K562 (cell line): ENCODE results near the gene NABP2. TPM values are rescaled to one million over a fixed set of nuclear protein-coding genes. Genes with fewer than 3 reads are reported as not detected.

Experiments used
- ARHGAP35 ChIP-seq: fragments of 450-650 bp; IDR thresholded peaks from 2 replicates; pipeline ENCODE4 v1.6.1; 2018; ENCODE audit not compliant: partially characterized antibody
- E2F6 ChIP-seq, 2 experiments: IDR thresholded peaks; 2 replicates each; pipeline ENCODE4 v1.6.1; 2011; ENCODE audit warnings: borderline replicate concordance in 1 of 2, control low read depth in 1 of 2, low read depth in 1 of 2, low read length in 1 of 2, mild to moderate bottlenecking in 1 of 2, mixed read lengths in 1 of 2, moderate library complexity in 1 of 2; ENCODE audit not compliant: insufficient read depth in 1 of 2, insufficient read length in 1 of 2, poor library complexity in 1 of 2, severe bottlenecking in 1 of 2; ENCODE audit errors: extremely low read depth in 1 of 2
- ELF1 ChIP-seq: fragments of 200-800 bp; sonication (Bioruptor generic); IDR thresholded peaks from 2 replicates; pipeline ENCODE4 v1.6.1; 2016; ENCODE audit warnings: missing genetic modification characterization, missing compliant biosample characterization
- HMGN3 ChIP-seq: IDR thresholded peaks from 2 replicates; pipeline ENCODE4 v1.6.1; 2011; ENCODE audit warnings: borderline replicate concordance, low read depth, mild to moderate bottlenecking, mixed read lengths, low read length; ENCODE audit not compliant: insufficient read length; ENCODE audit errors: extremely low read depth
- HNRNPLL ChIP-seq: fragments of 200-400 bp; formaldehyde crosslinking; IDR thresholded peaks from 2 replicates; pipeline ENCODE4 v1.6.1; 2017; ENCODE audit warnings: low read length, low read depth, mild to moderate bottlenecking; ENCODE audit not compliant: poor library complexity, severe bottlenecking
- LARP7 ChIP-seq: fragments of 450-650 bp; IDR thresholded peaks from 2 replicates; pipeline ENCODE4 v1.6.1; 2016
- NFATC3 ChIP-seq: fragments of 450-650 bp; IDR thresholded peaks from 2 replicates; pipeline ENCODE4 v1.6.1; 2017; ENCODE audit warnings: mild to moderate bottlenecking
- NFIC ChIP-seq: fragments of 450-650 bp; IDR thresholded peaks from 2 replicates; pipeline ENCODE4 v1.6.1; 2017; ENCODE audit warnings: mild to moderate bottlenecking, inconsistent platforms
- RBFOX2 ChIP-seq: fragments of 200-400 bp; formaldehyde crosslinking; IDR thresholded peaks from 2 replicates; pipeline ENCODE4 v1.6.1; 2017; ENCODE audit warnings: low read depth, mild to moderate bottlenecking, low read length, moderate library complexity
- REST ChIP-seq, 2 experiments: fragments of 450-650 bp; formaldehyde crosslinking in 1 of 2; IDR thresholded peaks; 2 replicates each; pipeline versions ENCODE4 v1.4.0 to v1.6.1; 2014 to 2020; ENCODE audit warnings: mild to moderate bottlenecking in 2 of 2, borderline replicate concordance in 1 of 2, low read depth in 1 of 2
- SMAD1 ChIP-seq: fragments of 150-350 bp; IDR thresholded peaks from 2 replicates; pipeline ENCODE4 v1.6.1; 2014; ENCODE audit warnings: low read length, low read depth; ENCODE audit not compliant: partially characterized antibody
- SMAD4 ChIP-seq: fragments of 250-450 bp; sonication (Bioruptor Pico); conservative IDR thresholded peaks from 2 replicates; pipeline ENCODE4 v1.8.0; 2021; ENCODE audit warnings: inconsistent platforms, mild to moderate bottlenecking, moderate library complexity
- TAF1 ChIP-seq: IDR thresholded peaks from 2 replicates; pipeline ENCODE4 v1.6.1; 2011; ENCODE audit warnings: mild to moderate bottlenecking, low read length, moderate library complexity; ENCODE audit not compliant: insufficient read depth, control insufficient read depth, severe bottlenecking; ENCODE audit errors: extremely low read depth
- TBL1XR1 ChIP-seq, 2 experiments: IDR thresholded peaks; 2 replicates each; pipeline ENCODE4 v1.6.1; 2012; ENCODE audit warnings: improper control_type of control experiment in 2 of 2, low read length in 2 of 2, mild to moderate bottlenecking in 1 of 2
- ZNF175 ChIP-seq: fragments of 200-800 bp; sonication (Bioruptor generic); IDR thresholded peaks from 2 replicates; pipeline ENCODE4 v1.6.1; 2016; ENCODE audit warnings: low read depth, mild to moderate bottlenecking, missing genetic modification characterization, missing compliant biosample characterization
- ZNF197 ChIP-seq: fragments of 200-800 bp; sonication (Bioruptor generic); IDR thresholded peaks from 2 replicates; pipeline ENCODE4 v1.6.1; 2016; ENCODE audit warnings: low read depth, missing genetic modification characterization, missing compliant biosample characterization
- ZNF507 ChIP-seq: conservative IDR thresholded peaks from 2 replicates; pipeline ENCODE4 v1.6.1; 2017; ENCODE audit warnings: missing genetic modification characterization, missing compliant biosample characterization
- ZNF830 ChIP-seq: fragments of 250-450 bp; sonication (Bioruptor Pico); IDR thresholded peaks from 2 replicates; pipeline ENCODE4 v1.5.0; 2021; ENCODE audit warnings: mild to moderate bottlenecking
- polyA plus RNA-seq, 8 experiments: library from polyadenylated mRNA; depleted of rRNA in 4 of 8; stranded (reverse) in 5 of 8; unstranded in 3 of 8; fragments of >200 nt; fragmentation: Nextera tagmentation in 2 of 8; fragmentation: Illumina TruSeq in 1 of 8; extraction: Ambion mirVana in 2 of 8; extraction: Trizol in 1 of 8; gene quantifications; 2 replicates each; pipeline versions ENCODE4 v1.2.1 to v1.2.3, GENCODE V29; 2011 to 2014; ENCODE audit warnings: inconsistent platforms in 1 of 8, missing spikeins in 1 of 8
- total RNA-seq, 7 experiments: library from RNA; depleted of rRNA in 6 of 7; stranded (reverse); fragments of >200 nt in 6 of 7; fragmentation: Illumina TruSeq in 2 of 7; extraction: Trizol in 2 of 7; gene quantifications; 2 replicates each; pipeline versions ENCODE4 v1.2.1 to v1.2.3, GENCODE V29; 2011 to 2021; ENCODE audit warnings: low replicate concordance in 1 of 7

Gene NABP2
- total and polyA plus RNA-seq, 9 of the 15 experiments (the other 6 are each of a cell fraction or from before 2014, with no cell fraction given) = 11.3 to 60.6 (median 43.5) TPM

GRCh38 chr12:56189099-56189917 is 34.8 kb upstream of the NABP2 start, which contains the start of gene SMARCC2 (continued):
- TF ChIP-seq REST (IDR thresholded peaks at IDR 0.05; ENCODE audit: borderline replicate concordance) (peak; percentile 47), REST (CRISPR knock-in tag; IDR thresholded peaks at IDR 0.05; ENCODE audit: low read depth) (no peak), ARHGAP35 (peak; percentile 15), HNRNPLL (peak; percentile 2), ELF1 (peak; percentile 23; the same call in 1 of the 2 replicates), NFIC (peak; percentile 12; the same call in 1 of the 2 replicates), ZNF175 (CRISPR knock-in tag) (no peak), SMAD4 (peak; percentile 85), E2F6 (IDR thresholded peaks at IDR 0.05; ENCODE audit: borderline replicate concordance in 1 of 2, extremely low read depth in 1 of 2, insufficient read depth in 1 of 2, insufficient read length in 1 of 2, low read depth in 1 of 2, low read length in 1 of 2, poor library complexity in 1 of 2, severe bottlenecking in 1 of 2) (peak; percentile 63 to 87), SMAD1 (peak; percentile 38), HMGN3 (peak; percentile 82), ZNF507 (tag) (no peak), ZNF197 (CRISPR knock-in tag) (0 out of 2 replicates have a peak, but pooled peaks have one; percentile 68), ZNF830 (no peak), RBFOX2 (peak; percentile 80), TBL1XR1 (IDR thresholded peaks at IDR 0.05; ENCODE audit: low read length in 2 of 2) (peak in 1 of 2 experiments; percentile 49; a peak in 1 of 4 replicates), TAF1 (peak; percentile 59), LARP7 (no peak), NFATC3 (no peak)
